ENCODE data around the gene NEDD8.

DNA sequence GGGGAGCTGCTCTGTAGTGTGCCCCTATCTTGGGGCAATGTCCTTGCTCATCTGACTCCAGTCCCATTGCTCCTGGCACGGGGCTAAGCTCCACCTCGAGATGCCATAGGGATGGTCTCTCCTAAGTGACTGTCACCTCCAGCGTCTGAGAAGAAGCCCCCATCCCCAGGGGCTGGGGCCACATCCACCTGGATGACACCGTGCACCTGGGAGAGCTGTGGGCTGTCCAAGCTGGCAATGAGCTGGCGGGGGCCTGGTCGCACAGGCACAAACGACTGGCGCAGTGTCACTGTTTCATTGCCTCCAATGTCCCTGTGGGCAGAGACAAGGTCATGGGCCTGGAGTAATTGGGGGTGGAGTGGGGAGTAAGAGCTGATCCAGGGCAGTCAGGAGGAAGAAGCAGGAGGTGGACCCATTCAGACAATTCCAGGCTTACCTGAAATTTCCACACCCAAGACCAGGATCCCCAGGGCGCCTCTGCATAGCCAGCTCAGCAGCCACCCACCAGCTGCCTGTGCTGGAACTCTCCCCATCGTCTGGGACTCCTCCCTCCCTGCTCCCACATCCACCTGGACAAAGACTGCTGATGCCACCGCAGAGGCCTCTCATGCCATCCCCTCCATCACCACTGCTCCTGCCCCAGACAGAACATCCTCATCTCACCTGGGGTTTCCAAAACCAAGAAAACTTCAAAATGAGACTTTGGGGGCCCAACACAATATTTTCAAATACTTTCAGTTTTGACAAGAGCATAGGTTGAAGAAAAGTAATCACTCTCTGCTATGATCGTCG, 17.3 kb upstream of the NEDD8 start:
- TF ChIP-seq, protein P1, sequence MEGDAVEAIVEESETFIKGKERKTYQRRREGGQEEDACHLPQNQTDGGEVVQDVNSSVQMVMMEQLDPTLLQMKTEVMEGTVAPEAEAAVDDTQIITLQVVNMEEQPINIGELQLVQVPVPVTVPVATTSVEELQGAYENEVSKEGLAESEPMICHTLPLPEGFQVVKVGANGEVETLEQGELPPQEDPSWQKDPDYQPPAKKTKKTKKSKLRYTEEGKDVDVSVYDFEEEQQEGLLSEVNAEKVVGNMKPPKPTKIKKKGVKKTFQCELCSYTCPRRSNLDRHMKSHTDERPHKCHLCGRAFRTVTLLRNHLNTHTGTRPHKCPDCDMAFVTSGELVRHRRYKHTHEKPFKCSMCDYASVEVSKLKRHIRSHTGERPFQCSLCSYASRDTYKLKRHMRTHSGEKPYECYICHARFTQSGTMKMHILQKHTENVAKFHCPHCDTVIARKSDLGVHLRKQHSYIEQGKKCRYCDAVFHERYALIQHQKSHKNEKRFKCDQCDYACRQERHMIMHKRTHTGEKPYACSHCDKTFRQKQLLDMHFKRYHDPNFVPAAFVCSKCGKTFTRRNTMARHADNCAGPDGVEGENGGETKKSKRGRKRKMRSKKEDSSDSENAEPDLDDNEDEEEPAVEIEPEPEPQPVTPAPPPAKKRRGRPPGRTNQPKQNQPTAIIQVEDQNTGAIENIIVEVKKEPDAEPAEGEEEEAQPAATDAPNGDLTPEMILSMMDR (IDR thresholded peaks at IDR 0.05; ENCODE audit: low read depth, low read length, poor library complexity, severe bottlenecking), result no peak
- no peak for TF ChIP-seq EZH2phosphoT487 (IDR thresholded peaks at IDR 0.05; ENCODE audit: borderline replicate concordance, low read length)

Measured in DOHH2 (cell line).